Hematopoietic multipotent progenitor cell treated with erythropoietin and hydrocortisone succinate and interleukin-3 and kit ligand, for 17 days (in vitro differentiated cells): ENCODE measurements around the gene SPTBN1.
A peak's percentile ranks its signal among the peaks of the same experiment; 100 is the strongest.

Source experiments
- DNase-seq: peaks from one replicate; pipeline ENCODE4 v3.0.0-alpha.2; 2015; ENCODE audit warnings: low spot score

SPTBN1 gene

GRCh38 chr2:54590216-54591120 lies 134.3 kb downstream of the SPTBN1 start:
- no peak for DNase-seq

DNA sequence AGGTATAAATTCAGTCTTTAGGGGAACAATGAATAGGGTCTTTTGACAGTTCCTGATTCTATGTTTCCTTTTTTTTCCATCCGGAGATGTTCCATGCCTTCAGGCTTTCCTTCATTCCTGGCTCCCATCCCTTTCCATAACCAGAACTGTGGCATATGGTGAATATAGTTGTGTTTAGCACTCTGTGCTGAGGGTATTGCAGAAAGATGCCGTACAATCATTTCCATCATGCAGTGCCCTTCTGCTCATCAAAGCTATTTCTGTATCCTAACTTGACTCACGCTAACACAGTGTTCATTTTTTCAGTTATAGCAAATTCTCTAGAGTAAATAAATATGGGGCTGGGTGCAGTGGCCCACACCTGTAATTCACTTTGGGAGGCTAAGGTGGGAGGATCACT lies 135.4 kb downstream of the SPTBN1 start:
- DNase-seq: no peak

DNA sequence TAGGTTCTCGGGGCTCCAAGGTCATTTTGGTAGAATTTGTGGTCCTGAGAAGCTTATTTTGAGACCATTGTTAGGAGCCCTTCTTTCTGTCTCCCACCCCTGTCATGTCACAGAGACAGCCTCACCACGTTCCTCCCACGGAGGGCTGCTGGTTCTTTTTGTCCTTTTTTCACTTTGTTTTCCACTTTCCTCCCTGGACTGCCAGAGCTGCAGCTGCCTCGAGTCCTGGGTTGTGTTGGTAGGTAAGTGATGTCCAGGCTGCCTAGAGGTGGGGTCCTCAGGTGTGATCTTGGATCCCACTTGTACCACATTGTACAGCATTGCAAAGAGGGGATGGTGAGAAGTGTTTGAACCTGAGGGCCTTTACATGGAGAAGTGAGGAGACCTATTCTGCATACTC lies 137.1 kb downstream of the SPTBN1 start:
- DNase-seq: no peak

DNA sequence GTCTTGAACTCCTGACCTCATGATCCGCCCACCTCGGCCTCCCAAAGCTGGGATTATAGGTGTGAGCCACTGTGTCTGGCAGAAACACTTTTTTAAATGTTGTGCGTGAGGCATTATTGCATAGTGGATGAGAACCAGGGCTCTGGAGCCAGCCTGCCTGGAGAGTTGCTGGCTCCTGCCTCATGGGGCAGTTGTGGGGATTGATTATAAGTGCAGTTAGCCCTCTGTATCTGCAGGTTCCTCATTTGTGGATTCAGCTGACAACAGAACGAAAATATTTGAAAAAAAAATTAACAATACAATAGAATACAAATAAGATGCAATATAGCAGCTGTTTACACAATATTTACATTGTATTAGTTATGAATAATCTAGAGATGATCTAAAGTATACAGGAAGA lies 137.9 kb downstream of the SPTBN1 start:
- DNase-seq: no peak

- no peak for DNase-seq
Measured at GRCh38 chr2:54595161-54595803, 139.2 kb downstream of the SPTBN1 start.

DNA sequence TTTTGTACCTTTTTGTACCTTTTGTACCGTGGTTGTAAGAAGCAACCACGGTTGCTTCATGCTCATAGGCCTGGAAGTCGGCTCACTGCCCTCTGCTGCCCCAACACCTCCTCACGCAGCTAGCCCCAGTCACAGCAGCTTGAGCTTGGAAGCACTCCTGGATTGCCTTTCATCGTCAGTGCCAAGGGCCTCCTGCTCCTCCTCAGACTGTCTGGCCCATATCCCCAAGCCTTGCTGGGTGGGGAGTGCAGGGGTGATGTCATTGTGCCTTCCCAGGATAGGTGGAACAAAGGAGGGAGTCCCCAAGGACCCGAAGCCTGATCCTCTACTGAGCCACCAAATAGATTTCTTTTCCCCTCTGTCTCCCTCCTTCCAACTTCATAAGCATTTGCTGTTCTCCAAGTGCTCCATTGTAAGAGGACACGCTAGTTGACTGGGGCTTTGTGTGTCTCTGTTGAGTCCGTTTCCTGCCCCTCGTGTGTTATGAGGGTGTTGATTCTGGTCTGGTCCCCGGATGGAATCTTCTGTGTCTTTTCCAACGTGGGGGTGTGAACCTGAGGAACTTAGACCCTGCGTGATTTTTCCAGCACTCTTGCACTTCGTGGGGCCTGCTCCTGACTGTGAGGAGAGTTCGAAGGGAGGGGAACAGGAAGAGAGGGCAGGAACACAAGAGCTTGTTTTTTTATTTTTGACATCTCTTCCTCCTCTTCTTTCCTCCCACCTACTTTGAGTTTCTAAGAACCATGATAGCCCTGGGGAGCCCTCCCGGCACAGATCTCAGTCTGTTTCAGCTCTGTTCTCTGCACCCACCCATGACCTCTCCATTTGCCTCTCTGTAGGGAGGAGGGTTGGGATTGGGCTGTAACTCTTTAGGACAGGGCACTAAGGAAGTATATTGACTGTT lies 140.1 kb downstream of the SPTBN1 start:
- no peak for DNase-seq

DNA sequence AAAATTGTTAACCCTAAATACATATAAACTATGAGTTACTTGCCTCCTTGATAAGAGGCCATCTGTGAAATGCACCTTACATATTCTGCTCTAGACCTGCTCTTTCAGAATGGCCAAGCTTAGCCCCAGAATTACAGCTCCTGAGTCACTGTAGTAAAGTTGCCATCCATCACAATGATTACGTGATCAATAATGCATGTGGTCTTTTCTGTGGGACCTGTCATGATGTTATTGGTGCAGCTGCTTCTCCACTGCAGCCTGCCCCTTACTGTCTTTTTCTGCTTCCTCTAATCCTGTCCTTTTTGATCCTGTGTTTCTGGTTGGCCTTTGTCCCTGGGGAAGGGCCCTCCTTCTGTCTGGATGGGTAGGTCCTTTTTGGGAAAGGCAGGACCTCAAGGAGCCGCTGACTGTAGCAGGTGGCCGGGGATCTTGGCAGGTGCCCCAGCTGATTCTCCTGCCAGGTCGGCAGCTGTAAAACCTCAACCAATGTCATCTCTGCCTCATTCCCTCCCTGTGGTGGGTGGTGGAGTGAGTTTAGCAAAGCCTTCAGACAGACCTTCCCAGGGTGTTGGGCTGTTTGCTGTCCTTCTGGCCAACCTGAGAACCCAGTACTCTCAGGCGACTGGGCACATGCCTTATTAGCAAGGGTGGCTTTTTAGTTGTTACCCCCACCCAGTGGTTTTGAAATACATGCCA lies 141.2 kb downstream of the SPTBN1 start:
- DNase-seq: no peak

DNA sequence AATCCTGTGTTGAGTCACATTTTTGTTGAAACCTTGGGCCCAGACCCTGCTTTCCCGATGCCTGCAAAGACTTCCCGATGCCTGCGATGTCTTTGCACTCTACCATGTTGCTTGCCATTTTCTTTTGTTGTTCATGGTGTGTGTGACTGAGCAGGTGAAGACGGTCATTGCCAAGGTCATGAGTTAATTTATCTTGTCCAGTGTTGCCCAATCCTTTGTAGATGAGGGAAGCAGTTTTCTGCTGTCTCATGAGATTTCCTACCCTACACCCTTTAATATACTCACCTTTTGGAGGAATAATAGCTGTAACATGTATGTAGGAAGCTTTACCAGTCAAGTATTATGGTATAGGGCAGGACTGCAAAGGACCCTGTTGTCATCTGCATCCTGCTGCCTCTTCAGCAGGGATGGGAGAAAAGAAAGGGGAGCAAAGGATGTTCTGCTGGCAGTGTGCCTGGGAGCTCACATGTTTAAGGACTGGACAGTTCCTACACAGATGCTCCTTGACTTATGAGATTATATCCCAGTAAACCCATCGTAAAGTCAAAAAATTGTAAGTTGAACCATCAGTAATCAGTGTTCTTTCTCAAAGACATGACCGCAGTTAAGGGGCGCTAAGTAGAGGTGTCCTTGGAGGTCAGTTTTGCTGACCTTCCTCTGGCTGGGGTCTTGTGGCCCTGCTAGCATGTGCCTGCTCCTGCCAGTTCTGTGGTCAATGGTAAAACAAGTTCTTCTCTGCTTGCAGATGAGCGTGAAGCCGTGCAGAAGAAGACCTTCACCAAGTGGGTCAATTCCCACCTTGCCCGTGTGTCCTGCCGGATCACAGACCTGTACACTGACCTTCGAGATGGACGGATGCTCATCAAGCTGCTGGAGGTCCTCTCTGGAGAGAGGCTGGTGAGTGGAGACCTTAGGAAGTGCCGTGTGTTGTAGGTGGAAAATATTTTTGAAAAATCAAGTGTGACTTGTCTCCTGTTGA lies 142.5 kb downstream of the SPTBN1 start:
- DNase-seq: no peak

DNA sequence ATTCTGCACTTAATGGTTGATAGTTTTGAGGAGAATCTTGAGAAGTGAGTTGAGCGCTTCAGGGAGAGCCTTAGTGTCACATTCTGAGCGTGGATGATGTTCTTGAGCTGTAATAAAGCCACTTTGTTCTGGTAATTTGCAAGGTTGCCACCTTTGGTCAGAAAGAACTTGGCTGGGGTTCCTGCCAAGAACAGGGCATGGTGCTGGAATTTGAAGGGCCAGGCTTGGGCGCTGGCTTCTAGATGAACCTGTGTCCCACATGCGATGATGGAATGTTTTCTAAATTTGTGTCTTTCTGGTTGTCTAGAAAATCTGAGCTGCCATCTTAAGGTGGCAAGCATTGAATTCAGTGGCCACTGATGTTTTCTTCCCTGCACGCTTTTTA lies 143.2 kb downstream of the SPTBN1 start:
- no peak for DNase-seq

GRCh38 chr2:54599914-54600313 lies 143.8 kb downstream of the SPTBN1 start:
- peak; percentile 45 for DNase-seq

DNA sequence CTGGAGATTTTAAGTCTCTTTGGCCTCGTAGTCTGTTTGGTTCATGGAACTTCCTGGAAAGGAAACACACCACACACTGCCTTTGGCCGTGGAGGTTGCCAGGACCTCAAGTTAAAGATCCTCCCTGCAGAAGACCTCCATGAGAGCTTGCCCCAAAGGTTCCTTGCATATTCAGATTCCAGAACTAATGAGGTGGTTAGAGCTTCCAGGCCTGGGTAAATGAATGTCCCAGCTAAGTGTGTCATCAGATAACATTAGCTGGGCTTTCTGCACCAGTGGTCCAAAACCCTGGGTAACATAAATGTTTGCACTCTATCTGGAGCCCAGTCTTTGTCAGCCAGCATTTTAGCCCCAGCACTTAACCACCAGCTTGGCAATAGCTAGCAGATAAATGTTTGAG lies 145.2 kb downstream of the SPTBN1 start:
- no peak for DNase-seq

GRCh38 chr2:54602736-54603322 lies 146.7 kb downstream of the SPTBN1 start:
- no peak for DNase-seq

- no peak for DNase-seq
Measured at GRCh38 chr2:54603357-54603756, 147.2 kb downstream of the SPTBN1 start.

GRCh38 chr2:54603796-54604195 lies 147.7 kb downstream of the SPTBN1 start:
- no peak for DNase-seq

DNA sequence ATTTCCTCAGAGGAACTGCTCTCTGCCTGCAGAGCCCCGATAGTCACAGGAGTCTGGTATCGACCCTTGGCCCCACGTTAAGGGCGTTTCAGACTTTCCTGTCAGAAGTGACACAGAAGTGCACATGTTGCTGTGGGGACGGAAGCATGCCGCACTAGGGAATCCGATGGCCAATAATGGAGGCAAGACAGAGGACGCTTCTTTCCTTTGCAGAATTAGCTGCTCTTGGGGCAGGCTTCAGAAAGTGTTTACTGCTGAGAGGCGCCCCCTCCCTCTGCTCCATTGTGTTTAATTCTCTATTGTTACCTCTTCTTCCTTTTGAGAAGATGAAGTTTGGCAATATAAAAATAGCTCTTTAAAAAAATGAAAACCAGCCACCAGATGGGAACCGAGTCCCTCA lies 148.7 kb downstream of the SPTBN1 start:
- DNase-seq: no peak

DNA sequence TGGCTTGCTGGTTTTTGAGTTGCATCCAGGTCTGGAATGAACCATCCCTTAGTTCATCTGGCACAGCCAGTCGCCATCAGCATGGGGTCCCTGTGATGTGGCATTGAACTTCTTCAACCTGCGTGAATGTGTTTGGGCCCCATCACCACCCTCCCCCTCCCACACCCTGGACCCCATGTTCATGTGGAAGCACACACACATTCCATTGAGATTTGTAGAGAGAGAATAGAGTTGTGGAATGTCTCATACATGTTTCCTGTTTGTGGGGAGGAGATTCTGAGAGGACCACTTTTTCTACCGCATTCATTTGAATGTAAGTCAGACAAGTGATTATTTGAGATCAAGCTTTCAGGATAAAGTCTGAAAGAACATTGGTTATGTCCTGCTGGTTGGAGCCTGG lies 149.7 kb downstream of the SPTBN1 start:
- DNase-seq: no peak

DNA sequence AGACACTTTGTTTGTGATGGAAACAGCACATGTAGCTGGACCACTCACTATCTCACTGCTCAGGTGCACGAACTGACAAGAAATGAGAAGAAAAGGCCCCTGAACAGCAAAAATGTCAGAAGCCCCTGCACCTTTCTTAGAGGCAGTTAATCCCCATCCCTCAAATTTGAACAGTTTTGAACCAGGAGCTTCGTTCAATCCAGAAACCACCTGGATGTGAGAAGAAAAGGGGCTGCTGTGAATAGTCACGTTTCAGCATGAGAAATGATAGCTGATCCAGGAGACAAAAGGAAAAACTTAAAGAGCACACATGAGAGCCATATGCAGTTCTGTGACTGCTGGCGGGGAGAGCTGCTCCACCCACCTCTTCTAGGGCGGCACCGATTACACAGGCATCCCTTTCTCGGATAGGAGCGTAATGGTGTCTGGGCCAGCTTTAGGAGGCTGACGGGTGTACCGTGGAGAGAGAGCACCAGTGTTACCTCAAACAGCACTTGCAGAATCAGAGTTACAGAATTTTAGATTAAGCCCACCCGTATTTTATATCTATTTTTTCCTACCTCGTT lies 150.3 kb downstream of the SPTBN1 start:
- DNase-seq: no peak

DNA sequence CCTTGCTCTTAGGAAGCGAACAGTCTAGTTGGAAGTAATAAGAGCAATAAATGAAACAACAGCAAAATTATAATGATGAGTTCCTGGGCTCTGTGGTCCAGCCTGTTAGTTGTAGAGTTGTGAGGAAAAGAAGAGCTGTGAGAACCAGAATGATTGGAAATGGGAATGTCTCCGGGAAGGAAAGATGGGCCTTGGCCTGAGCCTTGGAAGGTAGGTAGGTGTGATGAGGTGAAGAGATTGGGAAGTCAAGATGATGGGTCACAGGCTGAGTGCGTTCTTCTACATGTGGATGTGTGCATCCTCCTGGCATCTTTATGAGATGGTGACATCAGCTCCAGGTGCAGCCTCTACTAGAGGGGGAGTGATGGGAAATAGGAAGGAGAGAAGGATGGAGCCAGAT lies 152.1 kb downstream of the SPTBN1 start:
- DNase-seq: no peak

DNA sequence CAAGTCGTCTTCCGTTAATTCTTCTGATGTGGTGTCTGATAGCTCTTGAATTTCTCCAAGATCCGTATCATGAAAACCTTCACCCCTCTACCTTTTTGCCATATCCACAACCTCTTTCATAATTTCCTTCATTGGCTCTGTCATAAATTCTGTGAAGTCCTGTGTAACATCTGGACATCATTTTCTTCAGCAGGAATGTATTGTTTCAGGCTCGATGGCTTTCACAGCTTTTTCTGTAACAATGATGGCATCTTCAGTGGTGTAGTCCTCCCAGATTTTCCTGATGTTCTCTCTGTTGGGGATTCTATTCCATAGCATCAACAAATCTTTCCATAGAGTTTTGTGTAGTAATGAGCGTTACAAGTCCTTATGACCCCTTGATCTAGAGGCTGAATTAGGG lies 153.1 kb downstream of the SPTBN1 start:
- no peak for DNase-seq

GRCh38 chr2:54609647-54610046 lies 153.5 kb downstream of the SPTBN1 start:
- DNase-seq: no peak
